Mesodermal cell (in vitro differentiated cells): ENCODE results near the gene TCF12.
"Not testable (repeated sequence)": the region's sequence is repeated elsewhere in the genome, so short reads cannot be mapped to it uniquely, and the experiment has no call there.

Experiments used
- H3K27ac ChIP-seq: 2 replicates; pipeline ENCODE4 v1.7.0; 2013; ENCODE audit warnings: mild to moderate bottlenecking, low read depth, low read length, moderate library complexity; ENCODE audit not compliant: severe bottlenecking
- H3K36me3 ChIP-seq: 2 replicates; pipeline ENCODE4 v1.7.1; 2013; ENCODE audit warnings: mild to moderate bottlenecking, low read length, moderate library complexity; ENCODE audit not compliant: control insufficient read depth, insufficient read depth
- H3K4me1 ChIP-seq: one replicate; pipeline ENCODE4 v1.7.1; 2013; ENCODE audit warnings: mild to moderate bottlenecking, low read length; ENCODE audit not compliant: insufficient read depth, control insufficient read depth, poor library complexity, severe bottlenecking
- H3K4me3 ChIP-seq: 2 replicates; pipeline ENCODE4 v1.7.0; 2013; ENCODE audit warnings: low read length, control low read depth, mild to moderate bottlenecking; ENCODE audit not compliant: insufficient read depth, poor library complexity, severe bottlenecking; ENCODE audit errors: extremely low read depth
- H3K9me3 ChIP-seq: 2 replicates; pipeline ENCODE4 v1.7.1; 2013; ENCODE audit warnings: mild to moderate bottlenecking, low read length, moderate library complexity; ENCODE audit not compliant: control insufficient read depth
- WGBS, 2 experiments: methylation state at CpG; one replicate each; pipeline ENCODE4 v1.1.5; 2013; ENCODE audit warnings: missing lambda C conversion rate in 2 of 2; ENCODE audit not compliant: insufficient coverage in 2 of 2; 5-methylcytosine and 5-hydroxymethylcytosine counted together

The TCF12 gene

DNA sequence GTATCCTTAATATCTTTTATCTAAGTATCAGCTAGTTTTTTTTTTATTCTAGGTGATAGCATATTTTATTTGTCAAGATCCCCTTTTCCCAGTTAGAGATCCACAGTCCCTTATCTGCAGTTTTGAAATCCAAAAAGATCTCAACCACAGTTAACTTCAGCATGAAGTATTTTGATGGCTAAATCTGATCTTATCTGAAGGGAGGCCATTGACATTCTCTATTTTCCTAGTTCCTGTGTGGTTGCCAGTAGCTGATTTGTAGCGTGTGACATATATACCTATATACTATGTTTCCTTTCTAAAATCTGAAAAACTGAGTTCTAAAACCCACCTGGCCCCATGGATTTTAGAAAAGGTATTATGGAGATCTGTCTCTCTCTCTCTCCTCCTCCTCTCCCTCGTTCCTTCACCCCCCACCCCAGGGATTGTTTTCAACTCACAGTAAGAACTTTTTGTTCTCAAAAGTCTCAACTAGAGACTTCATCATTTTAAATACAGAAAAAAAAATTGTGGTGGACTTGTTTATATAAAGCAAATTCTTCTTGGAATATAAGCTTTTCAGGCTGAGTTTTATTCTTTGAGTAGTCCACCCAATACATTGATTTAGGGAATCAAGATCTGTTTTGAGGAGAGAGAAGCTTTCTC, 12.3 kb downstream of the TCF12 start:
- H3K27ac ChIP-seq = no peak overlapping the region
- no CpG with 5 or more reads among the region's 2 CpGs for WGBS, 2 experiments
- H3K4me3 ChIP-seq = no peak overlapping the region
- H3K9me3 ChIP-seq = peaks cover 7% of the 10 kb centered on the region
- H3K36me3 ChIP-seq = peaks cover 53% of the 10 kb centered on the region
- peaks cover 23% of the 10 kb centered on the region for H3K4me1 ChIP-seq

DNA sequence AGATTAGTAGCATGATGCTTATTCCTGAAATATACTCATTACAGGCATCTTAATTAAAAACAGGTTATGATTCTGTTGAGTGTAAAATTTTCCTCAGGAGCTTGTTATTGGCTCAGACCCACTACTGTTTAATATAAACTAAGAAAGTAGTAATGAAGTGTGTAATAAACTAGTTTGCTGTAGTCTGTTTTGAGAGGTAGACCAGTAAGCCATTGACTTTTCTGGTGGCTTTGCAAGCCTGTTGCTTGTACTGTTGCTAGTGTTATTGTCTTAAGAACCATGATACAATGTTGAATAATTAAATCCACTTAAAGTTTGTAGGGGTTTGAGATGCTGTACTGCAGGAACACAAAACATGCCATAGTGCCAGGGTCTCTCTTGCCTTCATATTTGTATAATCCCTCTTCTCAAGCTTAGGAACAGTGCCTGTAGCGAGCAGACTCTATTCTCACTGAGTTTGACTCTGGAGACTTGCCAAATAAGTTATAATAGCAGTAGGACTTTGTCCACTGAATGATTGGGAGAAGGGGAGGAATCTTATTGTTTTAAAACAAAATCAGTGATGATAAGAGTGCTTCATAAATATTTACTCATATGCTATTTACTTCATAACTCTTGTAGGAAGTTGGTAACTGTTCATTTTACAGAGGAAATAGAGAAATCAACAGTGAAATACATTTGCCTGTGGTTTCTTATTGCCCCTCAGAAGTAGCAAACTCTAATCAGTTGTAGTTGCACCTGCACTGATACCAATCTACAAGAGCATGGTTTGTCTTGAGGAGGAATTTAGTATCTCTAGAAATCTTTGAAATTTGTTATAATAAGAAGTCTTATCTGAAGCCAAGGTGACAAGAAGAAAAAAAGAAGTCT, 13.4 kb downstream of the TCF12 start:
- Histone ChIP-seq H3K9me3 (peaks cover 7% of the 10 kb centered on the region), H3K27ac (no peak overlapping the region), H3K36me3 (peaks cover 49% of the 10 kb centered on the region), H3K4me3 (no peak overlapping the region), H3K4me1 (peaks cover 23% of the 10 kb centered on the region)
- WGBS, 2 experiments = no CpG with 5 or more reads among the region's 1 CpG

DNA sequence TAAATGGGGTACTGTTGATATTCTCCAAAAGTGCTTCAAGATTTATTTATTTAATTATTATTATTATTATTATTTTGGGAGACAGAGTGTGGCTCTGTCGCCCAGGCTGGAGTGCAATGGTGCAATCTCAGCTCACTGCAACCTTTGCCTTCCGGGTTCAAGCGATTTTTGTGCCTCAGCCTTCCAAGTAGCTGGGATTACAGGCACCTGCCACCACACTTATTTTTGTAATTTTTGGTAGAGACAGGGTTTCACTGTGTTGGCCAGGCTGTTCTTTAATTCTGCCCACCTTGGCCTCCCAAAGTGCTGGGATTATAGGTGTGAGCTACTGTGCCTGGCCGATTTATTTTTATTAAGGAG, 14.0 kb downstream of the TCF12 start:
- Histone ChIP-seq H3K4me1 (peaks cover 23% of the 10 kb centered on the region), H3K36me3 (peaks cover 49% of the 10 kb centered on the region)
- WGBS, 2 experiments = 93% methylated on average over 2 of the region's 4 CpGs; no CpG with 5 or more reads in 1 of the 2 experiments
- H3K27ac ChIP-seq, H3K4me3 ChIP-seq, H3K9me3 ChIP-seq: not testable (repeated sequence)

DNA sequence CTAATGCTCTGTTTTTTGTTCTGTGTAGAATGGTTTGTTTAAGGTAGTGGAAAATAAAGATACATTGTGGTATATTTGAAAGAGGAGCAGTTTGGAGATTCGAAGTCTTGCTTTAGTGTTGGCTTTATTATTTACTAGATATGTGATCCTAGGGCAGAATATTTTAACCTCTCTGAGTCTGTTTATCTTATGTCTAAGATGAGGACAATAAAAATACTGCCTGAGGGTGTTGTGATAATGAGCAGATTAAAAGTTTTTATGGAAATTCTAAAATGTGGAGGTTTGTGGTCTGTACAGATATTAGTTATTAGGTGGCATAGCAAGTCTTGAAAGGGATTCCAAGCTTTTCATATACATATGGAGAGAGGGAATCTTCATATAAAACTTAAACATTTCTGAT, 15.0 kb downstream of the TCF12 start:
- H3K27ac ChIP-seq = no peak overlapping the region
- H3K4me3 ChIP-seq = no peak overlapping the region
- peaks cover 15% of the 10 kb centered on the region for H3K4me1 ChIP-seq
- WGBS, 2 experiments = no CpG with 5 or more reads among the region's 1 CpG
- peaks cover 7% of the 10 kb centered on the region for H3K9me3 ChIP-seq
- peaks cover 53% of the 10 kb centered on the region for H3K36me3 ChIP-seq

DNA sequence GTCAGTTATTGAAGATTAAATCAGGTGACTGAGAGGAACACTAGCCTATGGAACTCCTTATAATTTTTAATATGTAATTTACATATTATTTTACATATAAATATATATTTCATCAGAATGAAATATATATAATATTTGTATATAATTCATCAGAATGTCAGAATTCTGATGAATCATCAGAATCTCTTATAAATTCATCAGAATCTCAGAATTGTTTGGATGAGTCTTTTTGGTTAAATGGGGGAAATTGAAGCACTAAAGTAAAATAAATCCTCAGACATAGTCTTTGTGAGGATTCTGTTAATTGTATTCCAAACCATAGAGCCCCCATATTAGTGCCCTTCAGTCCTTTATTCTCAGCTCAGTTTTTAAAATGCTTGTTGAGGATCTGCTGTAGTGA, 15.4 kb downstream of the TCF12 start:
- peaks cover 7% of the 10 kb centered on the region for H3K9me3 ChIP-seq
- peaks cover 11% of the 10 kb centered on the region for H3K4me1 ChIP-seq
- H3K27ac ChIP-seq = no peak overlapping the region
- peaks cover 53% of the 10 kb centered on the region for H3K36me3 ChIP-seq
- H3K4me3 ChIP-seq = no peak overlapping the region

DNA sequence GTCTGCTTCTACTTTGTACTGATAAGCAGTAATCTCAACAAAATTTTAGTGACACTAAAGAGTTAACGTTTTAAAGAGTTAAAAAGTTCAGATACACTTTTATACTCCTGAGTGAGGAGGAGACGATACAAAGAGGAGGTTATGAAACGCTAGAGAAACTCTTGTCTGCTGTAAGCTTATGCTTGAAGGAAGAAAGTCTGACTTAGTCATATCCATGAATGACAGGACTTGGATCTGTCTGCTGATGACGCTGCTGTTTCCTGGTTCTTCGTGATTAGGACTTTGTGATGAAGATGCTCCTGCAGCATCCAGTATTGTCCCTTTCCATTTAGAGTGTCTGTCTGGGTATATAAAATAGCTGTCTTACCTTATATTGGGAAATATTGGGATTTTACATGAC, 15.8 kb downstream of the TCF12 start:
- H3K4me3 ChIP-seq = no peak overlapping the region
- H3K4me1 ChIP-seq = peaks cover 8% of the 10 kb centered on the region
- H3K27ac ChIP-seq = no peak overlapping the region
- WGBS, 2 experiments = 93 to 100% methylated on average over 2 to 4 of the region's 5 CpGs
- peaks cover 7% of the 10 kb centered on the region for H3K9me3 ChIP-seq
- peaks cover 50% of the 10 kb centered on the region for H3K36me3 ChIP-seq

DNA sequence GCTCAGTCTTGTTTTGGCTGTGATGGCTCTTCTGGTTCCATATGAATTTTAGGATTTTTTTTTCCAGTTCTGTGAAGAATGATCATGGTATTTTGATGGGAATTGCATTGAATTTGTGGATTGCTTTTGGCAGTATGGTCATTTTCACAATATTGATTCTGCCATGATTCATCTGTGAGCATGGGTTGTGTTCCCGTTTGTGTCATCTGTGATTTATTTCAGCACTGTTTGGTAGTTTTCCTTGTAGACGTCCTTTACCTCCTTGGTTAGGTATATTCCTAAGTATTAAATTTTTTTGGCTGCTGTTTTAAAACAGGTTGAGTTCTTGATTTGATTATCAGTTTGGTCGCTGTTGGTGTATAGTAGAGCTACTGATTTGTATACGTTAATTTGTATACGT, 18.5 kb downstream of the TCF12 start:
- H3K27ac ChIP-seq = no peak overlapping the region
- WGBS, 2 experiments = 96 to 100% methylated on average over 3 to 5 of the region's 5 CpGs
- H3K9me3 ChIP-seq = peaks cover 7% of the 10 kb centered on the region
- peaks cover 30% of the 10 kb centered on the region for H3K36me3 ChIP-seq
- H3K4me3 ChIP-seq = no peak overlapping the region
- H3K4me1 ChIP-seq = no peaks in the 10 kb centered on the region

DNA sequence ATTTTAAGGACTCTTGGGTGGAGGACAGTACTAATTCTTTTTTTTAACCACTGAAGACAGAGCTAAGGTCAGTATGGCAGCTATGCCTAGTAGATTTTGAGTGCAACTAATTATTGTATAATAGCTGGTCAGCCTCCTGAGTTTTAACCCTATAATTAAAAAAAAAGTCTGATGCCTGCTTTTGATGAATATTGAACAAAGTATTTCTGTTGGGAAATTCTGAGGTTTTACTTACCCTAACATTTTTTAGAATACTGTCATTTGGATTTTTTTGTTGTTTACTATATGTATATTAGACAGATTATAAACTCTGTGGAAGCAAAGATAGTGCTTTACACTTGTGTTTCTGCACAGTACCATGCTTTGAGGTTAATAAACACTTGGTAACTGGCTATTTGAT, 20.8 kb downstream of the TCF12 start:
- peaks cover 23% of the 10 kb centered on the region for H3K36me3 ChIP-seq
- no peak overlapping the region for H3K27ac ChIP-seq

DNA sequence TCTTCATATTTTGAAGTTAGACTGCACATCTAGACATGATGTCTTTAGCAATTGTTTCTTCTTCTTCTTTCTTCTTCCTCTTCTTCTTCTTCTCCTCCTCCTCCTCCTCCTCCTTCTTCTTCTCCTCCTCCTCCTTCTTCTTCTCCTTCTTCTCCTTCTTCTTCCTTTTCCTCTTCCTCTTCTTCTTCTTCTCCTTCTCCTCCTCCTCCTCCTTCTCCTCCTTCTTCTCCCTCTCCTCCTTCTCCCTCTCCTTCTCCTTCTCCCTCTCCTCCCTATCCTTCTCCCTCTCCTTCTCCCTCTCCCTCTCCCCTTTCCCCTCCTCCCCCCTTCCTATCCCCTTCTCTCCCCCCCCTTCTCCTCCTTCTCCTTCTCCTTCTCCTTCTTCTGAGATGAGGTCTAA, 21.9 kb downstream of the TCF12 start:
- Histone ChIP-seq H3K4me1 (no peaks in the 10 kb centered on the region), H3K36me3 (peaks cover 11% of the 10 kb centered on the region), H3K4me3 (no peak overlapping the region), H3K9me3 (no peaks in the 10 kb centered on the region), H3K27ac (no peak overlapping the region)

More for the DNA sequence above, 20.8 kb downstream of the TCF12 start:
- Histone ChIP-seq H3K4me3 (no peak overlapping the region), H3K4me1 (no peaks in the 10 kb centered on the region), H3K9me3 (peaks cover 7% of the 10 kb centered on the region)

DNA sequence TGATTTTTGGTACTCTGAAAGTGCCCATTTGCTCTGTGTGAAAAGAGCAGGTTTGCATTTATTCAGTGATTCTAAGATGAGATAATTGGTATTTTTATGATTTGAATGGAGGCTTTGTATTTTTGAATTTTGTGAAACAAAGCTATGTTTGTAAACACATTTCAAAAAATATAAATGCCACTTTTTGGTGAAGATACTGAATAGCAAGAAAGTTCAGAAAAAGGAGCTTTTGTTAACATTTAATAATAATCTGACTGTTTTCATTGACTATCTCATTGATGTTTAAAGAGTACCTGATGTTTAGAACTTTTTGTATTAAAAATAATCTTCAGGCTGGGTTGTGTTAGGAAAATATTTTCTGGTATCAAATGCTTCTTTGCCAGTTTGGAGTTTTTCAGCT, 23.7 kb downstream of the TCF12 start:
- H3K4me1 ChIP-seq = peaks cover 2% of the 10 kb centered on the region
- peaks cover 11% of the 10 kb centered on the region for H3K36me3 ChIP-seq
- peaks cover 6% of the 10 kb centered on the region for H3K9me3 ChIP-seq
- H3K27ac ChIP-seq = no peak overlapping the region
- H3K4me3 ChIP-seq = no peak overlapping the region

DNA sequence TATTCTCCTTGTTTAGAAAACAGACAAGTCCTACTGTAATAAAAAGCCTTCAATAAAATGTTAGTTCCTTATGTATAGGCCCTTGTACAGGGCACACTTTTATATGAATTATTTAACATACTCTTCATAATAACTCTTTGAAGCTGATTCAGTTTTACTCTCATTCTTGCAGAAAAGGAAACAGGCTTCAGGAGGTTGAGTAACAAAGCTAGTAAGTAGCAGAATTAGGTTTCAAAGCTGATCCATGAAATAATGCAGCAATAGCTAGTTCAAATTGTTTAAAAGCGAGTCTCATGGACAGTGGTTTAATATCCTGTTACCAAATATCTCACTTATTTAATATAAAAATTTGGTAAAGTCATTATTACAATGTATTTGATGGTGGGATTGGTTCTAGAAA, 25.0 kb downstream of the TCF12 start:
- WGBS, 2 experiments = no CpG with 5 or more reads among the region's 1 CpG
- Histone ChIP-seq H3K4me1 (peaks cover 4% of the 10 kb centered on the region), H3K36me3 (peaks cover 8% of the 10 kb centered on the region), H3K9me3 (peaks cover 6% of the 10 kb centered on the region), H3K4me3 (no peak overlapping the region), H3K27ac (no peak overlapping the region)
